Measurements from ENCODE around the gene P3H4.

Gene P3H4

DNA sequence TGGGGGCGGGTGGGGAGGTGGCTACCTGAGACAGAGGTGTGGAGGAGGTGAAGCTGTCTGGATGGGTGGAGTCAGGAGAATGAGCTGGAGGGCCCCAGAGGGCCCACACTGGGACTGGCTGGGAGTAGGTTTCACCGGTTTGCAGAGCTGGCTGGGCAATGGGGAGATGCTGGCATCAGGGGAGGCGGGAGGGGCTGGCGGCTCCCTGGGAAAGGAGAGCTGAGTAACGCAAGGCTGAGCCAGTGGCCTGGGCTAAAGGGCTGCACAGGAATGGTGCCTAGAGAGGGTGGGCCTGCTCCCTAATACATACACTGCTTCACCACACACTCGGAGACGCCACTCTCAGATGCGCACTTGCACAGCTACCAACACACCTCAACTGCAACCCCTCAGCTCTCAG, 12.4 kb downstream of the P3H4 start:
- no peak for TF ChIP-seq TAF1 (IDR thresholded peaks at IDR 0.05; ENCODE audit: borderline replicate concordance, insufficient read depth, low read length)
- no peak for TF ChIP-seq REST (IDR thresholded peaks at IDR 0.05; ENCODE audit: insufficient read depth in 1 of 2, low read depth in 2 of 2, low read length in 2 of 2)
- no peak for TF ChIP-seq FOXP2 (optimal IDR thresholded peaks at IDR 0.05; ENCODE audit: borderline replicate concordance, extremely low read depth, extremely low read length, insufficient read depth)

DNA sequence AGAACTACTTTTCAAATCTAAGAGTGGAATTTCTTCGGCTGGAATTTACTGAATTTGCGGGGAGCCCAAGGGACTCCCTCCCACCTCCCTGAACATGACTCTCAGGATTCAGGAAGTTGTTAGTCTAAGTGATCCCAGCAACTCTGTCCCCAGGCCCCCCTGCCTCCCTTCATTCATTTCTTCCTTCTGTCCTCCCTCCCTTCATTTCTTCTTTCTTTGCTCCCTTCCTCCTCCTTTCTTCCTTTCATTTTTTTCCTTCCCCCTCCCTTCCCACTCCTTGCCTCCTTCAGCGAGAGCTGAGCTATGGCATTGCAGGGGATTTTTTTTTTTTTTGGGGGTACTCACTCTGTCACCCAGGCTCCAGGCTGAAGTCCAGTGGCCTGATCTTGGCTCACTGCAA, 14.4 kb downstream of the P3H4 start:
- no peak for TF ChIP-seq FOXP2 (optimal IDR thresholded peaks at IDR 0.05; ENCODE audit: borderline replicate concordance, extremely low read depth, extremely low read length, insufficient read depth)

DNA sequence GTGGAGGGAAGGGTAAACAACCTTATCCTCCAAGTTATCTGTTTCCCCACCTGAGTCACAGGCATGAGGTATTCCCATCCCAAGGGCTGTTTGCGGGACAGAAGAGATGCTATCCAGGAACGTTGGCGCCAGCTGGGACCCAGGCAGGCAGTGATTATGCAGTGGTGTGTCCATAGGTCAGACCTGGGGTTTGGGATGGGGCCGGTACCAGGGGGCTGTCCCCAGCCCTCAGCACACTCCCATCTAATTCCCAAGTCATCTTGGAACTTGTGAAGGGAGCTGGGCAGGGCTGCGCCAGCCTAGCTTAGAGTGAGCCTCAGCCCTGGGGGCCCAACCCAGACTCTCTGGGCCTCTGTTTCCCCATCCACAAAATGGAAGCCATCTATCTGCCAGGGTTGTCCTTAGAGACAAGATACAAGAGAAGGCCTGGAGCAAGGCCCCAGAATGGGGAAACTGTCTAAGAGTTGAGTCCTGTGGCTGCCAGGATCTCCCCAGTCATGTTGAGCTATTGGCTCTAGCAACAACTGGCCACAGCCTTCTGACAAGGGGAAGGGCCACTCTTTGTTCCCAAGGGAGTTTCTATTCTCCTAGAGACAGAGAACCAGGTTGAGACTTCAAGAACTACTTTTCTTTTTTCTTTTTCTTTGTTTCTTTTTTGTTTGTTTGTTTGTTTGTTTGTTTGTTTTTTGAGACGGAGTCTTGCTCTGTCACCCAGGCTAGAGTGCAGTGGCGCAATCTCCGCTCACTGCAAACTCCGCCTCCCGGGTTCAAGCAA, 15.4 kb downstream of the P3H4 start:
- TF ChIP-seq POLR2AphosphoS5 (IDR thresholded peaks at IDR 0.05; ENCODE audit: low read depth, low read length) (no peak), TAF1 (IDR thresholded peaks at IDR 0.05; ENCODE audit: borderline replicate concordance, insufficient read depth, low read length) (no peak), SIN3A (IDR thresholded peaks at IDR 0.05; ENCODE audit: borderline replicate concordance, insufficient read depth, low read length) (no peak), REST (IDR thresholded peaks at IDR 0.05; ENCODE audit: insufficient read depth in 1 of 2, low read depth in 2 of 2, low read length in 2 of 2) (no peak), FOXP2 (optimal IDR thresholded peaks at IDR 0.05; ENCODE audit: borderline replicate concordance, extremely low read depth, extremely low read length, insufficient read depth) (no peak)

DNA sequence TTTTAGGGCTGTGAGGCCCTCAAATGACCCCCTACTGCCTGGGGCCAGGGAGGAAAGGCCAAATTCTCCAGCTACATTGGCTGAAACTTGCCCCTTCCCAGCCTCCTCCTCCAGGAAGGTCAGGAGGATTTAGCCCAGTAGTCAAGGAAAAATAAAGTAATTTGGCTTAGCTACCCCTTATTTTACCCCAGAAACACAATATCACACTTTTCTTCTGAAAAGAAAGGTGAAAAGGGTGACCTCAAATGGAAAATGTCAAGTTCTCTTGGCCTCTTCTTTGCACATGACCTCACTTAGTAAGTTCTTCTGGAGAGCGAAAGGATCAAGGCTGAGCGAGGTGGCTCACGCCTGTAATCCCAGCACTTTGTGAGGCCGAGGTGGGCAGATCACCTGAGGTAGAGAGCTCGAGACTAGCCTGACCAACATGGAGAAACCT, 17.2 kb downstream of the P3H4 start:
- TF ChIP-seq REST (IDR thresholded peaks at IDR 0.05; ENCODE audit: insufficient read depth in 1 of 2, low read depth in 2 of 2, low read length in 2 of 2) (no peak), TAF1 (IDR thresholded peaks at IDR 0.05; ENCODE audit: borderline replicate concordance, insufficient read depth, low read length) (no peak), FOXP2 (optimal IDR thresholded peaks at IDR 0.05; ENCODE audit: borderline replicate concordance, extremely low read depth, extremely low read length, insufficient read depth) (no peak), POLR2AphosphoS5 (IDR thresholded peaks at IDR 0.05; ENCODE audit: low read depth, low read length) (no peak), SIN3A (IDR thresholded peaks at IDR 0.05; ENCODE audit: borderline replicate concordance, insufficient read depth, low read length) (no peak)

DNA sequence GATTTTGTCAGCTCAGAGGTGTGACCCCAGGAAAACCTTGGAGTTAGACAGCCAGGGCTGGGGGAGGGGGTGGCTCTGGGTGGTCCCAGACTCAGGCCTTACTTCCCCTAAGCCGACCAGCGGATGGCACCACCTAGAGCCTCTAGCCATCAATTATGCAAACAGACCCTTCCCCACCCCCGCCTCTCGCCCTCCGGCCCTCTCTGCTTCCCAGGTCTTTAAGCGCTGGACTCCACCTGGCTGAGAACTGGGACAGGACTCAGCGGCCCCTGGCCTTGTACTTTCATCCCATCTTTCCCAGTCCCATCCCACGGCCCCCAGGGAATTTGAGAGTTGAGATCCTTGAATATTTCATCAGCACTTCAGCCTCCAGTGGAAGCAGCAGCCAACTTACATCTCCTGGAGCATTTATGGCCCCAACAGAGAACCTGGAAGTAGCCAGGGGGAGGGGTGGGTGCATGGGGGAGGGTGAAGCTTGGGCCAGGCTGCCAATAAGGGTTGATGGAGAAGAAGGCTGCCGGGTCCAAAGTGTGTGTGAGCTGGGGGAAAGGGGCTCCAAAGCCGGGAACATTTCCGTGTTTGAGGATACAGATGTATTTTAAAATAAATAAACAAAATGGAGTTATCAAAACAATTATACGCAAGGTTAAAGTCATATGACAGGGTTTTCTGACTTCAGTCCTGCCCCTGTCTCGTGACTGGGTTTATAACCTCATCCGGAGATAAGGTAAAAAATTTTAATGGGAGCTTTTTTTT, 17.8 kb downstream of the P3H4 start:
- no peak for TF ChIP-seq FOXP2 (optimal IDR thresholded peaks at IDR 0.05; ENCODE audit: borderline replicate concordance, extremely low read depth, extremely low read length, insufficient read depth)
- no peak for TF ChIP-seq POLR2AphosphoS5 (IDR thresholded peaks at IDR 0.05; ENCODE audit: low read depth, low read length)
- no peak for TF ChIP-seq REST (IDR thresholded peaks at IDR 0.05; ENCODE audit: insufficient read depth in 1 of 2, low read depth in 2 of 2, low read length in 2 of 2)
- no peak for TF ChIP-seq TAF1 (IDR thresholded peaks at IDR 0.05; ENCODE audit: borderline replicate concordance, insufficient read depth, low read length)
